Measurements from ENCODE around the gene BRIX1. TPM values are rescaled to one million over a fixed set of nuclear protein-coding genes. Genes with fewer than 3 reads are reported as not detected.

Gene BRIX1
- polyA plus RNA-seq, 4 donors = 9.4 to 28.7 (median 18.1) TPM

Other genes with a start within 250 kb of the BRIX1 start
- under 1 TPM in 2 of 4 donors, not detected in 2; 0.27 to 0.87 TPM for gene TTC23L, start 76.5 kb upstream of the BRIX1 start, polyA plus RNA-seq
- gene RAD1, start 207 bp upstream of the BRIX1 start, polyA plus RNA-seq = 10 to 100 TPM in 3 of 4 donors, 1 to 10 TPM in 1; 9.6 to 23.6 (median 13.2) TPM
- gene DNAJC21, start 13.8 kb downstream of the BRIX1 start, polyA plus RNA-seq = 10 to 100 TPM; 25.5 to 45.3 (median 34.1) TPM
- 10 to 100 TPM in 1 of 4 donors, 1 to 10 TPM in 1, under 1 TPM in 2; 0.31 to 47.0 (median 0.96) TPM for gene AGXT2, start 132.2 kb downstream of the BRIX1 start, polyA plus RNA-seq